ENCODE results near the gene SH3D19.
"Not testable (repeated sequence)": the region's sequence is repeated elsewhere in the genome, so short reads cannot be mapped to it uniquely, and the experiment has no call there.

The SH3D19 gene

DNA sequence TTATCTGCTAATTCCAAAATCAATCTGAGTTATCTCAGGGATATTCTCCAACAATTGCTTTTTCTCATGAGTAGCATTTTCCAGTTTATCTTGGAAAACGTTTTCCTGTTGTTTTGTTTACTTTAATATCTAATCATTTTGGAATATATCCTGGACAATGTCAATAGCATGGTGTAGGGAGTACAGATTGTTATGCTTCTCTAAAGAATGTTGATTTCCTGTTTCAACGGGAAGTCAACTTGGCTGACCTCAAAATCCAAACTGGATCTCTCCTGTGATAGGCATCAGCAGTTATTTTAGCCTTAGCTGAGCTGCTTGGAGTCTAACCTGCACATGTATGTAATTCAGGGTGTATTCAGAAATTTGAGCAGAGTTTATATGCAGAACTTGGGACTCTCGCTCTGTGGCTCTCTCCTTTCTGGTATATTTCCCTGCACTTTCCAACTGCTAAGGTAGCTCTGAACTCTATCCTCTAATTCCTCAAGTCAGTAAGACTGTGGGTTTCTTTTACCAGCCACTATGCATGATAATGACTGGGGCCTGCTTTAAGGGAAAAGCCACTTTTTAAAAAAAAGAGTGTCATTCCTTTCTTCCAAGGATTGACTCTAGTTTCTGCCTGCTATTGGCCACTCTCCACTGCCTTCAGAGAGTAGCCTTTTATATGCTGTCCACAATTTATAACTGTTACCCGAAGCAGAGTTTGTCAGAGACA is 40.7 kb downstream of the SH3D19 start:
- Histone ChIP-seq H4K20me1 (ENCODE audit: insufficient read depth, low read length) (no peaks in the 10 kb centered on the region), H2AFZ (ENCODE audit: low read depth, low read length) (no peak overlapping the region), H3K36me3 (ENCODE audit: insufficient read depth, low read length) (no peaks in the 10 kb centered on the region), H3K4me1 (ENCODE audit: insufficient read depth, low read length) (no peaks in the 10 kb centered on the region), H3K9me3 (ENCODE audit: insufficient read depth, low read length, severe bottlenecking) (no peaks in the 10 kb centered on the region), H3K79me2 (ENCODE audit: insufficient read depth, low read length) (no peaks in the 10 kb centered on the region), H3K27me3 (ENCODE audit: insufficient read depth, low read length, poor library complexity) (no peaks in the 10 kb centered on the region), H3K27ac (ENCODE audit: low read length) (no peak overlapping the region), H3K4me3 (ENCODE audit: low read depth in 1 of 2, low read length in 2 of 2) (no peak overlapping the region), H3K9ac (ENCODE audit: low read depth, low read length) (no peak overlapping the region), H3K4me2 (ENCODE audit: insufficient read depth, low read length) (no peak overlapping the region)
- no peak for ATAC-seq (ENCODE audit: insufficient read depth, low read depth)
- TF ChIP-seq, protein P1, sequence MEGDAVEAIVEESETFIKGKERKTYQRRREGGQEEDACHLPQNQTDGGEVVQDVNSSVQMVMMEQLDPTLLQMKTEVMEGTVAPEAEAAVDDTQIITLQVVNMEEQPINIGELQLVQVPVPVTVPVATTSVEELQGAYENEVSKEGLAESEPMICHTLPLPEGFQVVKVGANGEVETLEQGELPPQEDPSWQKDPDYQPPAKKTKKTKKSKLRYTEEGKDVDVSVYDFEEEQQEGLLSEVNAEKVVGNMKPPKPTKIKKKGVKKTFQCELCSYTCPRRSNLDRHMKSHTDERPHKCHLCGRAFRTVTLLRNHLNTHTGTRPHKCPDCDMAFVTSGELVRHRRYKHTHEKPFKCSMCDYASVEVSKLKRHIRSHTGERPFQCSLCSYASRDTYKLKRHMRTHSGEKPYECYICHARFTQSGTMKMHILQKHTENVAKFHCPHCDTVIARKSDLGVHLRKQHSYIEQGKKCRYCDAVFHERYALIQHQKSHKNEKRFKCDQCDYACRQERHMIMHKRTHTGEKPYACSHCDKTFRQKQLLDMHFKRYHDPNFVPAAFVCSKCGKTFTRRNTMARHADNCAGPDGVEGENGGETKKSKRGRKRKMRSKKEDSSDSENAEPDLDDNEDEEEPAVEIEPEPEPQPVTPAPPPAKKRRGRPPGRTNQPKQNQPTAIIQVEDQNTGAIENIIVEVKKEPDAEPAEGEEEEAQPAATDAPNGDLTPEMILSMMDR (IDR thresholded peaks at IDR 0.05; ENCODE audit: borderline replicate concordance, extremely low read depth, low read length, poor library complexity, severe bottlenecking) = no peak
- TF ChIP-seq EZH2 (IDR thresholded peaks at IDR 0.05; ENCODE audit: borderline replicate concordance, low read depth, low read length, severe bottlenecking) = no peak
- no peak for DNase-seq

GRCh38 chr4:151276787-151277562 is 48.4 kb downstream of the SH3D19 start, which contains the start of gene PRSS48:
Gene PRSS48 (plus strand): TSS chr4:151277161. CDS start chr4:151277173, 12 bp downstream.
- ATAC-seq (ENCODE audit: insufficient read depth, low read depth) = peak; percentile 89
- H3K27me3 ChIP-seq (ENCODE audit: insufficient read depth, low read length, poor library complexity) = no peaks in the 10 kb centered on the region
- no peaks in the 10 kb centered on the region for H4K20me1 ChIP-seq (ENCODE audit: insufficient read depth, low read length)
- no peak within 1 kb of the TSS for H3K9ac ChIP-seq (ENCODE audit: low read depth, low read length)
- H3K9me3 ChIP-seq (ENCODE audit: insufficient read depth, low read length, severe bottlenecking) = no peaks in the 10 kb centered on the region
- no peak within 1 kb of the TSS for H3K4me2 ChIP-seq (ENCODE audit: insufficient read depth, low read length)
- no peak within 1 kb of the TSS for H2AFZ ChIP-seq (ENCODE audit: low read depth, low read length)
- H3K4me3 ChIP-seq (ENCODE audit: low read depth in 1 of 2, low read length in 2 of 2) = no peak within 1 kb of the TSS
- peak; percentile 69 for DNase-seq
- H3K4me1 ChIP-seq (ENCODE audit: insufficient read depth, low read length) = no peaks in the 10 kb centered on the region
- H3K27ac ChIP-seq (ENCODE audit: low read length) = no peak within 1 kb of the TSS
- H3K36me3 ChIP-seq (ENCODE audit: insufficient read depth, low read length) = no peaks in the 10 kb centered on the region
- H3K79me2 ChIP-seq (ENCODE audit: insufficient read depth, low read length) = no peaks in the 10 kb centered on the region
- TF ChIP-seq, protein P1 (IDR thresholded peaks at IDR 0.05; ENCODE audit: borderline replicate concordance, extremely low read depth, low read length, poor library complexity, severe bottlenecking) = peak; percentile 82
- no peak for TF ChIP-seq EZH2 (IDR thresholded peaks at IDR 0.05; ENCODE audit: borderline replicate concordance, low read depth, low read length, severe bottlenecking)

GRCh38 chr4:151268905-151269304 is 56.5 kb downstream of the SH3D19 start:
- H3K4me3 ChIP-seq (ENCODE audit: low read depth in 1 of 2, low read length in 2 of 2); H3K79me2 ChIP-seq (ENCODE audit: insufficient read depth, low read length); H3K36me3 ChIP-seq (ENCODE audit: insufficient read depth, low read length); H4K20me1 ChIP-seq (ENCODE audit: insufficient read depth, low read length); H3K27ac ChIP-seq (ENCODE audit: low read length); H3K9ac ChIP-seq (ENCODE audit: low read depth, low read length); ATAC-seq (ENCODE audit: insufficient read depth, low read depth); H3K4me2 ChIP-seq (ENCODE audit: insufficient read depth, low read length); H2AFZ ChIP-seq (ENCODE audit: low read depth, low read length); H3K9me3 ChIP-seq (ENCODE audit: insufficient read depth, low read length, severe bottlenecking); H3K4me1 ChIP-seq (ENCODE audit: insufficient read depth, low read length); H3K27me3 ChIP-seq (ENCODE audit: insufficient read depth, low read length, poor library complexity); DNase-seq: not testable (repeated sequence)
